HG03064 (cell line): ENCODE data around the gene ZNF865.
"Not testable (repeated sequence)": the region's sequence is repeated elsewhere in the genome, so short reads cannot be mapped to it uniquely, and the experiment has no call there.

ENCODE experiments used
- ATAC-seq: cut with Tn5 transposase; IDR thresholded peaks from one replicate; pipeline ENCODE4 v1.9.1; 2021; ENCODE audit warnings: low read depth; ENCODE audit not compliant: unreplicated experiment

ZNF865 gene

DNA sequence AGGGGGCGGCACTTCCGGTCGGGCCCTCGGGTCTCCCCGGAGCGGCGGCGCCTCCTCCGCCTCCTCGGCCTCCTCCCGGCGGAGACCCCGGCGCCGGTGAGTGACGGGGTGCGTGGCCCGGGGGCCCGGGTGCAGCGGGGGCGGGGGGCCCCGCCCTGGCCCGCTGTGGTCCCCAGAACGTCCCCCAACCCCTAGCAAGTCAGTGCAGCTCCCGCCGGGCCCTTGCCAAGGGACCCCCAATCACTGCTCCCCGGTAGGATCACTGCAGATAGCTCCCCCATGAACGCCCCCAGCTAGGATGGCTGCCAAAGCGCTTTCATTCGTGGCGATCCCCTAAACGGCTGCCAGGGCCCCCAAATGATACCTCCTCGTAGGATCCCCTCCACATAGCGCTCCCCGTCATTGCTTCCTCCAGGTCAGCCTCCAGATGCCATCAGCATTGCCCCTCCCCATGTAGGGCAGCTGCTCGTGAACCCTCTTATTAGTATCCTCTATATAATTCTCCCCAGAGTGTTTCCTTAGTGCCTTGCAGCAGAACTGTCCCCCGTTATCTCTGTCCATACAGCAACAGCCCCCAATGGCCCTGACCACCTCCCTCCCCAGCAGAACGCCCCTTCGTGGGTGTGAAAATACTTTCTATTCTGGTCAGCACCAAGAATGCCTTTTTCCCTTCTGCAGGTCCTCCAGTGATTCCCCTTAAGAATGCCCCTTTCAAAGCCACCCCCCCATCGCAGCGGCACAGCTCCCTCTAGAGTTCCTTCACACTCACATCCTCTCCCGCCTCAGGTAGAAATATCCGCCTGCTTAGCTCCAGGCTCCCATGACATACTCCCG is at the start of gene ZNF865:
ZNF865 (plus strand) TSS at position 11 of the 834 bp plus-strand sequence. CDS start 7,972 bp downstream, outside the sequence.
- no peak for ATAC-seq

- ATAC-seq: no peak
These were observed 45.8 kb upstream of the ZNF865 start for GRCh38 chr19:55559684-55560083.

DNA sequence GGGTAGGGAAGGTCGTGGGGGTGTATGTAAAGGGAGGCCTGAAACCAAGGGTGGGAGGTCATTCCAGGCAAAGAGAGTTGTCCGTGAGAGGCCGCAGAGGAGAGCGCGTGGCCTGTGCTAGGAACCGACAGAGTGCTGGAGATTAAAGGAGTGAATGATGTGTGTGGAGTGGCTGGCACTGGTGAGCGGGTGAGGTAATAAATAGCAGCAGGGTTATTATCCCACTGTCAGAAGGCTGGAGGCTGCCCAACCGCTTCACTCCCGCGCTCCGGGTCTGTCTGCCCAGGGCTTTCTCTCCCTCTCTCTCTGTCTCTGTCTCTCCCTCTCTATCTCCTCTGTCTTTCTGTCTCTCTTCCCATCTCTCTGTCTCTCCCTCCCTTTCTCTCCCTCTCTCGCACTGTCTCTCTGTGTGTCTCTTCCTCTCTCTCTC is 42.2 kb upstream of the ZNF865 start:
- no peak for ATAC-seq

DNA sequence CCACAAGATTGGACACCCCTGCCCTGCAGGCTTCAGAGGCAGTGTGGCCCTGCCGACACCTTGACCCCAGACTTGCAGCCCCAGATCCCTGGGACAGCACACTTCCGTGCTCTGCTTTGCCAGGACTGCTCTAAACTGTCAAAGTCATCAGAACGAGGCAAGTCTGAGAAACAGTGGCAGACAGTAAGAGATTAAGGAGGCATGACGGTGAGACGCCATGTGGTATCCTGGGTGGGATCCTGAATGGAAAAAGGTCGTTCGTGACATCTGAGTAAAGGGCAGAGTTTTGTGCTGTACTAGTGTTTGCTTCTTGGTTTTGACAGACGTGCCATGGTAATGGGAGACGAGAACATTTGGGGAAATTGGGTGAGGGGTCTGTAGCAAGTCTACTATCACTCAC is 38.6 kb upstream of the ZNF865 start:
- no peak for ATAC-seq

GRCh38 chr19:55567708-55568328 is 37.6 kb upstream of the ZNF865 start:
- no peak for ATAC-seq

GRCh38 chr19:55569477-55569876 is 36.0 kb upstream of the ZNF865 start:
- not testable (repeated sequence) for ATAC-seq

GRCh38 chr19:55573929-55574328 is 31.5 kb upstream of the ZNF865 start:
- ATAC-seq: not testable (repeated sequence)

GRCh38 chr19:55576746-55577145 is 28.7 kb upstream of the ZNF865 start:
- no peak for ATAC-seq

- no peak for ATAC-seq
These were observed 27.3 kb upstream of the ZNF865 start for GRCh38 chr19:55578031-55578760.

- ATAC-seq: no peak
These were observed 26.4 kb upstream of the ZNF865 start for GRCh38 chr19:55578761-55579747.

- ATAC-seq: no peak
These were observed 25.5 kb upstream of the ZNF865 start for GRCh38 chr19:55579766-55580621.

DNA sequence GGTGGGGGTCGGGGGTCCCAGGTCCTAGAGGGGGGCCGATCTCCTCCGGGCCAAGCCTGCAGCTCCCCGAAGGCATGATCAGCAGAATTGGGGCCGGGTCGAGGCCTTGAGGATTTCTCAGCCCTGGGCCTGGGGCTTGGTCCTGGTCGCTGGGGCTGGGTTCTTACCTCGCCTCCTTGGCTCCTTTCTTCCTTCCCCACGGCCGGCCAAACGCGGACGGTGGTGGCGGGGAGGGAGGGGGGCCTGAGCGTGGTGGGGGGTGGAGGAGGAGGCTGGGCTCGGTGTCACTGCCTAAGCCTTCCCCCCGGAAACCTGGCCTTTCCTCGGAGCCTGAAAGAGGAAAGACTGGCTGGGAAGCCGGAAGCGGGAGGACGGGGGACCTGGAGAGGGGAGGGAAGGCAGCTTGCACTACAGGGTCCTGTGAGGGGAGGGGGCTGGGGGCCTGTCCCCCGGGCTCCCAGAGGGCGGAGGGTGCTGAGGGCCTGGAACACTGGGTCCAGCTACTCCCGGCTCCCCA is 24.8 kb upstream of the ZNF865 start, which contains the start of gene ZNF579:
ZNF579 (minus strand) TSS at position 221 of the 517 bp plus-strand sequence. CDS start 1,209 bp downstream, outside the sequence.
- ATAC-seq: no peak

GRCh38 chr19:55581145-55581822 is 24.2 kb upstream of the ZNF865 start:
- ATAC-seq: no peak

- ATAC-seq: no peak
These were observed 23.6 kb upstream of the ZNF865 start for GRCh38 chr19:55581823-55582223.

DNA sequence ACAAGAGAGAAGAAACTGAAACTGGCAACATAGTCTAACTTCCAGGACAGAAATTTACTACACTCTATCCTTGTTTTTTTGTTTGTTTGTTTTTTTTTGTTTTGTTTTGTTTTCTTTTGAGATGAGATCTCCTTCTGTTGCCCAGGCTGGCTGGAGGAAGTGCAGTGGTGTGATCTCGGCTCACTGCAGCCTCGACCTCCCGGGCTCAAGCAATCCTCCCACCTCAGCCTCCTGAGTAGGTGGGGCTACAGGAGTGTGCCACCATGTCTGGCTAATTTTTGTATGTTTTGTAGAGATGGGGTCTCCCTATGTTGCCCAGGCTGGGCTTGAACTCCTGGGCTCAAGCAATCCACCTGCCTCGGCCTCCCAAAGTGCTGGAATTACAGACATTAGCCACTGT is 23.2 kb upstream of the ZNF865 start:
- not testable (repeated sequence) for ATAC-seq

DNA sequence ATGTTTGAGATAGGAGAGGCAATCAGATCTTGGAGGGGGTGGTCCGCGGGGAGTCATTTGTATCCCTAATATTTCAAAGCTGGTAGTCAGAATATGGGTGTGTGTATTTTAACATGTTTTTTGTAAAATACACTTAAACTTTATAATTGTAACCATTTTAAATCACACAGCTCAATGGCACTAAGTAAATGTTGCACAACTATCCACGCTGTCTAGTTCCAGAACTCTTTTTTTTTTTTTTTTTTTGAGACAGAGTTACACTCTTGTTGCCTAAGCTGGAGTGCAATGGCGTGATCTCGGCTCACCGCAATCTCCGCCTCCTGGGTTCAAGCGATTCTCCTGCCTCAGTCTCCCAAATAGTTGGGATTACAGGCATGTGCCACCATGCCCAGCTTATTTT is 21.6 kb upstream of the ZNF865 start:
- not testable (repeated sequence) for ATAC-seq

DNA sequence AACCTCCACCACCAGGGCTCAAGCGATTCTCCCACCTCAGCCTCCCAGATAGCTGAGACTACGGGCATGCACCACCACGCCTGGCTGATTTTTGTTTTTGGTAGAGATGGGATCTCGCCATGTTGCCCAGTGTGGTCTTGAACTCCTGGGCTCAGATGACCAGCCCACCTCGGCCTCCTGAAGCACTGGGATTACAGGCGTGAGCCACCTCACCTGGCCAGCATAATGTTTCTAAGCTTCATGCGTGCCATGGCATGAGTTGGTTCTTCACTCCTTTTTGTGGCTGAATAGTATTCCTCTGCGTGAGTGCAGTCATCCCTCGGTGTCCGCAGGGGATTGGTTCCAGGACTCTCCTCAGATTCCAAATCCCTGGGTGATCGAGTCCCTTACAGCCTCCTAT is 20.6 kb upstream of the ZNF865 start:
- ATAC-seq: no peak

- no peak for ATAC-seq
These were observed 19.6 kb upstream of the ZNF865 start for GRCh38 chr19:55585658-55586339.
